Caco-2 (cell line): ENCODE measurements around the gene IL31RA. TPM values are rescaled to one million over a fixed set of nuclear protein-coding genes. Genes with fewer than 3 reads are reported as not detected.

Experiments
- BruUV-seq: library from RNA; stranded (reverse); fragments of 400-500 nt; replicated peaks from 2 replicates; lab custom pipeline; 2021; lab: Mats Ljungman, UMichigan
- CTCF ChIA-PET: fragments of 300-600 bp; sonication (Branson Sonifier 250); formaldehyde crosslinking; loops from one replicate; lab custom pipeline; 2022; ENCODE audit warnings: antibody characterized with exemption; lab: Charles Lee
- POLR2A ChIA-PET: fragments of 300-600 bp; sonication (Branson Sonifier 250); formaldehyde crosslinking; loops from one replicate; lab custom pipeline; 2022; ENCODE audit warnings: antibody characterized with exemption; lab: Charles Lee
- DNase-seq, 2 experiments: peaks; one replicate each; pipeline versions ENCODE4 v3.0.0 to v3.0.0-alpha.2; 2020 to 2022
- H3K27me3 ChIP-seq: replicated peaks from 2 replicates; pipeline ENCODE4 v1.6.0; 2011; ENCODE audit warnings: low read length; ENCODE audit not compliant: control insufficient read depth, insufficient read depth
- H3K36me3 ChIP-seq: 2 replicates; pipeline ENCODE4 v1.5.1; 2011; ENCODE audit warnings: low read length; ENCODE audit not compliant: control insufficient read depth, insufficient read depth
- H3K4me1 ChIP-seq: fragments of 250-450 bp; sonication (Bioruptor Pico); 2 replicates; pipeline ENCODE4 v1.5.1; 2020; ENCODE audit warnings: mild to moderate bottlenecking
- H3K4me3 ChIP-seq: 2 replicates; pipeline ENCODE4 v1.5.1; 2011; ENCODE audit warnings: low read depth, mild to moderate bottlenecking, control low read depth, low read length
- H3K9me3 ChIP-seq: fragments of 250-450 bp; sonication (Bioruptor Pico); 2 replicates; pipeline ENCODE4 v1.5.1; 2020; ENCODE audit warnings: mild to moderate bottlenecking, moderate library complexity
- H3K27ac Mint-ChIP-seq: one replicate; pipeline ENCODE4 v1.8.0; 2022; ENCODE audit warnings: mixed read lengths; ENCODE audit not compliant: unreplicated experiment
- H3K27me3 Mint-ChIP-seq: one replicate; pipeline ENCODE4 v1.8.0; 2022; ENCODE audit warnings: mixed read lengths; ENCODE audit not compliant: insufficient read depth, unreplicated experiment
- H3K36me3 Mint-ChIP-seq: one replicate; pipeline ENCODE4 v1.8.0; 2022; ENCODE audit warnings: mild to moderate bottlenecking, mixed read lengths; ENCODE audit not compliant: insufficient read depth, unreplicated experiment
- H3K4me1 Mint-ChIP-seq: one replicate; pipeline ENCODE4 v1.8.0; 2022; ENCODE audit warnings: low read depth, mixed read lengths; ENCODE audit not compliant: unreplicated experiment
- H3K4me3 Mint-ChIP-seq: one replicate; pipeline ENCODE4 v1.8.0; 2022; ENCODE audit warnings: mild to moderate bottlenecking, moderate library complexity, mixed read lengths; ENCODE audit not compliant: unreplicated experiment
- H3K9me3 Mint-ChIP-seq: one replicate; pipeline ENCODE4 v1.8.0; 2022; ENCODE audit warnings: mixed read lengths; ENCODE audit not compliant: unreplicated experiment
- intact Hi-C: fragments of 100-400 bp; cut with micrococcal nuclease; formaldehyde crosslinking; loops from one replicate; pipeline ENCODE4 v1.10.0; 2022; ENCODE audit not compliant: unreplicated experiment
- total RNA-seq: library from RNA; stranded (reverse); gene quantifications from 2 replicates; pipeline ENCODE4 v1.2.3, GENCODE V29; 2022
- TF ChIP-seq, protein P1 (sequence below), 2 experiments: fragments of 200-600 bp in 1 of 2; IDR thresholded peaks; 1 replicate in 1 of 2; 2 replicates in 1 of 2; pipeline versions ENCODE4 v1.5.1 to v1.8.0; 2011 to 2022; ENCODE audit warnings: antibody characterized with exemption in 1 of 2, control low read depth in 1 of 2, inconsistent platforms in 1 of 2, low read depth in 1 of 2, low read length in 1 of 2, mild to moderate bottlenecking in 1 of 2, moderate library complexity in 1 of 2; ENCODE audit not compliant: insufficient read depth in 1 of 2, severe bottlenecking in 1 of 2, unreplicated experiment in 1 of 2

The IL31RA gene
- total RNA-seq, 1 experiment from 2014 or later: not detected

DNA sequence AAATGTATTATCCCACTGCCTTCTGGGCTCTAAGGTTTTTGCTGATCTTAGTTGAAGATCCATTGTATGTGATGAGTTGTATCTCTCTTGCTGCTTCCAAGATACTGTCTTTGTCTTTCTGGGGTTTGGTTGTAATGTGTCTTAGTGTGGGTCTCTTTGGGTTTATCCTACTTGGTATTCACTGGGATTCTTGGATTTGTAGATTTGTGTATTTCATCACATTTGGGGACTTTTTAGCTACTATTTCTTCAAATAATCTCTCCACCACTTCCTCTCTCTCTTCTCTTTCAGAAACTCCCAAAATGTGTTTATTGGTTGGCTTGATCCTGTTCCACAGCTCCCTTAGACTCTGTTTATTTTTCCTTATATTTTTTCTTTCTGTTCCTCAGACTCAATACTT is 26.5 kb downstream of the IL31RA start:
- Mint-ChIP-seq H3K36me3 (no peaks in the 10 kb centered on the region), H3K27ac (no peak overlapping the region), H3K27me3 (no peaks in the 10 kb centered on the region), H3K4me3 (no peak overlapping the region), H3K9me3 (peaks cover 21% of the 10 kb centered on the region), H3K4me1 (no peaks in the 10 kb centered on the region)
- no peaks in the 10 kb centered on the region for H3K27me3 ChIP-seq
- intact Hi-C loops: no loop called here
- TF ChIP-seq, protein P1, sequence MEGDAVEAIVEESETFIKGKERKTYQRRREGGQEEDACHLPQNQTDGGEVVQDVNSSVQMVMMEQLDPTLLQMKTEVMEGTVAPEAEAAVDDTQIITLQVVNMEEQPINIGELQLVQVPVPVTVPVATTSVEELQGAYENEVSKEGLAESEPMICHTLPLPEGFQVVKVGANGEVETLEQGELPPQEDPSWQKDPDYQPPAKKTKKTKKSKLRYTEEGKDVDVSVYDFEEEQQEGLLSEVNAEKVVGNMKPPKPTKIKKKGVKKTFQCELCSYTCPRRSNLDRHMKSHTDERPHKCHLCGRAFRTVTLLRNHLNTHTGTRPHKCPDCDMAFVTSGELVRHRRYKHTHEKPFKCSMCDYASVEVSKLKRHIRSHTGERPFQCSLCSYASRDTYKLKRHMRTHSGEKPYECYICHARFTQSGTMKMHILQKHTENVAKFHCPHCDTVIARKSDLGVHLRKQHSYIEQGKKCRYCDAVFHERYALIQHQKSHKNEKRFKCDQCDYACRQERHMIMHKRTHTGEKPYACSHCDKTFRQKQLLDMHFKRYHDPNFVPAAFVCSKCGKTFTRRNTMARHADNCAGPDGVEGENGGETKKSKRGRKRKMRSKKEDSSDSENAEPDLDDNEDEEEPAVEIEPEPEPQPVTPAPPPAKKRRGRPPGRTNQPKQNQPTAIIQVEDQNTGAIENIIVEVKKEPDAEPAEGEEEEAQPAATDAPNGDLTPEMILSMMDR (IDR thresholded peaks at IDR 0.05; ENCODE audit: insufficient read depth in 1 of 2, low read depth in 1 of 2, low read length in 1 of 2, severe bottlenecking in 1 of 2, unreplicated experiment in 1 of 2): no peak
- H3K4me1 ChIP-seq: no peaks in the 10 kb centered on the region
- no peak for DNase-seq
- BruUV-seq: no TSS peak
- no peak overlapping the region for H3K4me3 ChIP-seq
- no peaks in the 10 kb centered on the region for H3K36me3 ChIP-seq
- peaks cover 17% of the 10 kb centered on the region for H3K9me3 ChIP-seq
- ChIA-PET POLR2A (no interaction called here), CTCF (interaction anchor here (0.6 kb wide), 1 partner anchor 119 kb away, joined by 6 read pairs; no protein-coding TSS in a partner anchor)

DNA sequence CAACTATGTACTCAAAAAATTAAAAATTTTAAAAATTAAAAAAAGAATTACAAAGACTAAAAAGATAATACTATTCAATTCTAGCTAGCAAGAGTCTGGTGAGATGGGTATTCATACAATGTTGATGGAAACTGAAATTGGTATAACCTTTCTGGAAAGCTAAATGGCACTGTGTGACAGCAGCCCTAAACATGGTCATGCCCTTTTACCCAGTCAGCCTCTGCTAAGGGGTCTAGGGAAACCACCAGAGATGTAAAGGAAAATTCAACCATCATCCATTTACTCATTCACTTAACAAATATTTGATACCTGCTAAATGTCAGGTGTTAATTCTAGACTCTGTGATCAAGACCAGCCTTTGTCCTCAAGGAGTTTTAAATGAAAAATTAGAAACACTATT is 29.3 kb downstream of the IL31RA start:
- DNase-seq: no peak
- CTCF ChIA-PET: no interaction called here

DNA sequence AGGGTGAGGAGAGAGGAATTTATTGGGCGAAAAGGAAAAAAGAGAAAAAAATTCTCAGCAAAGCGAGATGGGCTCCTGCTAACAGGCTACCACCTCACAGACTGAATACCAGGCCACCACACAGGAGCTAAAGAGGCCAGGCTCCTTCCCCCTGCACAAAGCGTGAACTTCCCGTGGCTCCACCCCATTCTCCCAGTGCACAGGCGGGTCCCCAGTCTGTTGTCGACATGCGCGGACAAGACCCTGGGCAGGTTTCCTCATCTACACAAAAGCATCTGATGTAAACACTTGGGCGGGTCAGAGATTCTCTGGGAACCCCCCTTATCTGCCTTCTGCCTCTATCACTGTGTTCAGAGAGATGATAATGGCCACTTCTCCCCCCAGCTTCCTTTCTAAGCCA is 34.2 kb downstream of the IL31RA start:
- Histone ChIP-seq H3K9me3 (no peaks in the 10 kb centered on the region), H3K4me3 (no peak overlapping the region), H3K36me3 (no peaks in the 10 kb centered on the region), H3K27me3 (no peaks in the 10 kb centered on the region), H3K4me1 (peaks cover 35% of the 10 kb centered on the region)
- TF ChIP-seq, protein P1 (IDR thresholded peaks at IDR 0.05; ENCODE audit: insufficient read depth in 1 of 2, low read depth in 1 of 2, low read length in 1 of 2, severe bottlenecking in 1 of 2, unreplicated experiment in 1 of 2): no peak
- H3K4me1 Mint-ChIP-seq: peaks cover 22% of the 10 kb centered on the region
- DNase-seq: no peak
- H3K27ac Mint-ChIP-seq: no peak overlapping the region
- H3K4me3 Mint-ChIP-seq: no peak overlapping the region
- H3K27me3 Mint-ChIP-seq: no peaks in the 10 kb centered on the region
- no TSS peak for BruUV-seq
- H3K9me3 Mint-ChIP-seq: peaks cover 10% of the 10 kb centered on the region
- POLR2A ChIA-PET: no interaction called here
- no peaks in the 10 kb centered on the region for H3K36me3 Mint-ChIP-seq
- intact Hi-C loops: no loop called here
- CTCF ChIA-PET: no interaction called here

More for the DNA sequence above, 29.3 kb downstream of the IL31RA start:
- POLR2A ChIA-PET: interaction anchor here (0.6 kb wide), 1 partner anchor 54 kb away, joined by 3 read pairs; no protein-coding TSS in a partner anchor
- peaks cover 18% of the 10 kb centered on the region for H3K4me1 ChIP-seq
- no peaks in the 10 kb centered on the region for H3K36me3 ChIP-seq
- peaks cover 3% of the 10 kb centered on the region; the same call in 1 of the 2 replicates for H3K9me3 ChIP-seq
- intact Hi-C loops: no loop called here
- no peak overlapping the region for H3K4me3 ChIP-seq
- Mint-ChIP-seq H3K4me1 (peaks cover 9% of the 10 kb centered on the region), H3K27me3 (no peaks in the 10 kb centered on the region), H3K36me3 (no peaks in the 10 kb centered on the region), H3K4me3 (no peak overlapping the region), H3K27ac (no peak overlapping the region), H3K9me3 (peaks cover 11% of the 10 kb centered on the region)
- TF ChIP-seq, protein P1 (IDR thresholded peaks at IDR 0.05; ENCODE audit: insufficient read depth in 1 of 2, low read depth in 1 of 2, low read length in 1 of 2, severe bottlenecking in 1 of 2, unreplicated experiment in 1 of 2): no peak
- no peaks in the 10 kb centered on the region for H3K27me3 ChIP-seq
- BruUV-seq: no TSS peak
